ENCODE data around the gene GART.

DNA sequence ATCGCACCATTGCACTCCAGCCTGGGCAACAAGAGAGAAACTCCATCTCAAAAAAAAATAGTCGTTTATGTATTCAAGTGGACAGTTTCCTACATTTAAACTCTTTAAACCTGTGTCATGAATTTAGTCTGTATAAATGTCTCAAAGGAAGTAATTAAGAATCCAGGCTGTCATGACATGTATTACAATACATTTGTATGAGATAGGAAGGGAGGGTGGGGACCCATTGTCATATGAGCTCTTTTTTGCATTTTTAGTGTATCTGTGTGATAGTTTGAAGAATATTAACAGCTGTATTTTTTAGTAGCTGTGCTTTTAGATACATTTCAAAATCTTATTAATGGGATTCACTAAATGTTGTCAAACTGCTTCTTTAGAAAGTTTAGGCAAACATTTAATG lies 26.5 kb upstream of the GART start:
- no peak for TF ChIP-seq MYC (IDR thresholded peaks at IDR 0.05; ENCODE audit: borderline replicate concordance, low read length)
- TF ChIP-seq ELK1 (IDR thresholded peaks at IDR 0.05; ENCODE audit: low read depth, low read length) = no peak
- TF ChIP-seq, protein P1, sequence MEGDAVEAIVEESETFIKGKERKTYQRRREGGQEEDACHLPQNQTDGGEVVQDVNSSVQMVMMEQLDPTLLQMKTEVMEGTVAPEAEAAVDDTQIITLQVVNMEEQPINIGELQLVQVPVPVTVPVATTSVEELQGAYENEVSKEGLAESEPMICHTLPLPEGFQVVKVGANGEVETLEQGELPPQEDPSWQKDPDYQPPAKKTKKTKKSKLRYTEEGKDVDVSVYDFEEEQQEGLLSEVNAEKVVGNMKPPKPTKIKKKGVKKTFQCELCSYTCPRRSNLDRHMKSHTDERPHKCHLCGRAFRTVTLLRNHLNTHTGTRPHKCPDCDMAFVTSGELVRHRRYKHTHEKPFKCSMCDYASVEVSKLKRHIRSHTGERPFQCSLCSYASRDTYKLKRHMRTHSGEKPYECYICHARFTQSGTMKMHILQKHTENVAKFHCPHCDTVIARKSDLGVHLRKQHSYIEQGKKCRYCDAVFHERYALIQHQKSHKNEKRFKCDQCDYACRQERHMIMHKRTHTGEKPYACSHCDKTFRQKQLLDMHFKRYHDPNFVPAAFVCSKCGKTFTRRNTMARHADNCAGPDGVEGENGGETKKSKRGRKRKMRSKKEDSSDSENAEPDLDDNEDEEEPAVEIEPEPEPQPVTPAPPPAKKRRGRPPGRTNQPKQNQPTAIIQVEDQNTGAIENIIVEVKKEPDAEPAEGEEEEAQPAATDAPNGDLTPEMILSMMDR (IDR thresholded peaks at IDR 0.05) = no peak
- no peak for TF ChIP-seq PBX3 (IDR thresholded peaks at IDR 0.05)
- no peak for TF ChIP-seq SMC3 (IDR thresholded peaks at IDR 0.05)
- no peak for TF ChIP-seq POLR2A (IDR thresholded peaks at IDR 0.05; ENCODE audit: low read length)
- TF ChIP-seq KDM1A (IDR thresholded peaks at IDR 0.05; ENCODE audit: low read depth) = no peak
- TF ChIP-seq EP300 (IDR thresholded peaks at IDR 0.05) = no peak
- no peak for TF ChIP-seq ESRRA (IDR thresholded peaks at IDR 0.05; ENCODE audit: borderline replicate concordance, low read length)
- TF ChIP-seq MAFK (IDR thresholded peaks at IDR 0.05; ENCODE audit: partially characterized antibody) = no peak
- no peak for TF ChIP-seq HEYL (CRISPR knock-in tag; IDR thresholded peaks at IDR 0.05)
- TF ChIP-seq BHLHE40 (IDR thresholded peaks at IDR 0.05; ENCODE audit: low read depth, low read length) = no peak
- TF ChIP-seq ZNF302 (CRISPR knock-in tag; IDR thresholded peaks at IDR 0.05) = no peak

All from A549 (cell line).